Left lung (tissue), 10 donors: ENCODE results near the gene SBK1. TPM values are rescaled to one million over a fixed set of nuclear protein-coding genes. Genes with fewer than 3 reads are reported as not detected.

Source experiments
- ATAC-seq: fragments of 200-7000 bp; cut with Tn5 transposase; one replicate; pipeline ENCODE4 v1.9.1; 2020; ENCODE audit warnings: moderate library complexity
- DNase-seq, 4 donors: peaks; one replicate each; pipeline ENCODE4 v3.0.0-alpha.2; 2013 to 2020
- H3K27ac ChIP-seq, 2 donors: fragments of 200-600 bp; sonication (generic) in 1 of 2; one replicate each; pipeline versions ENCODE4 v1.5.0 to v1.8.0; 2020 to 2021
- H3K27me3 ChIP-seq, 2 donors: fragments of 200-600 bp; sonication (generic) in 1 of 2; one replicate each; pipeline versions ENCODE4 v1.5.0 to v1.8.0; 2020 to 2021
- H3K36me3 ChIP-seq, 2 donors: fragments of 200-600 bp; sonication (generic) in 1 of 2; one replicate each; pipeline versions ENCODE4 v1.5.0 to v1.8.0; 2020 to 2021
- H3K4me1 ChIP-seq, 2 donors: fragments of 200-600 bp; one replicate each; pipeline ENCODE4 v1.8.0; 2021
- H3K4me3 ChIP-seq, 2 donors: fragments of 200-600 bp; sonication (generic) in 1 of 2; one replicate each; pipeline versions ENCODE4 v1.5.0 to v1.8.0; 2020 to 2021; ENCODE audit warnings: mild to moderate bottlenecking in 1 of 2
- H3K9me3 ChIP-seq, 2 donors: fragments of 200-600 bp; sonication (generic) in 1 of 2; one replicate each; pipeline versions ENCODE4 v1.5.0 to v1.8.0; 2020 to 2021
- intact Hi-C, 2 donors: fragments of 100-400 bp; cut with DNase I; formaldehyde crosslinking; loops; one replicate each; pipeline versions ENCODE4 v1.11.2 to v1.14.2; 2022
- polyA plus RNA-seq, 6 donors: library from polyadenylated mRNA; unstranded; fragments of 120-200 nt; gene quantifications; one replicate each; pipeline ENCODE4 v1.2.1, GENCODE V29; 2013; ENCODE audit not compliant: insufficient read length in 6 of 6
- total RNA-seq, 2 donors: library from RNA; stranded (reverse); fragmentation: NEBNext Ultra II Directional; extraction: Animal tissue kit (Norgen Biotek cat#: 25700); gene quantifications; one replicate each; pipeline ENCODE4 v1.2.1, GENCODE V29; 2021
- TF ChIP-seq, protein P1 (sequence below), 2 donors: fragments of 200-600 bp; sonication (generic) in 1 of 2; IDR thresholded peaks; one replicate each; pipeline versions ENCODE4 v1.5.0 to v1.8.0; 2021; ENCODE audit warnings: antibody characterized with exemption in 2 of 2
- donor health status: DM: no; HTN: yes; CAD: no.
- donor health status: DM: no; HTN: no; CAD: no.

The SBK1 gene
- total and polyA plus RNA-seq, 8 donors = 1.7 to 16.4 (median 14.4) TPM

DNA sequence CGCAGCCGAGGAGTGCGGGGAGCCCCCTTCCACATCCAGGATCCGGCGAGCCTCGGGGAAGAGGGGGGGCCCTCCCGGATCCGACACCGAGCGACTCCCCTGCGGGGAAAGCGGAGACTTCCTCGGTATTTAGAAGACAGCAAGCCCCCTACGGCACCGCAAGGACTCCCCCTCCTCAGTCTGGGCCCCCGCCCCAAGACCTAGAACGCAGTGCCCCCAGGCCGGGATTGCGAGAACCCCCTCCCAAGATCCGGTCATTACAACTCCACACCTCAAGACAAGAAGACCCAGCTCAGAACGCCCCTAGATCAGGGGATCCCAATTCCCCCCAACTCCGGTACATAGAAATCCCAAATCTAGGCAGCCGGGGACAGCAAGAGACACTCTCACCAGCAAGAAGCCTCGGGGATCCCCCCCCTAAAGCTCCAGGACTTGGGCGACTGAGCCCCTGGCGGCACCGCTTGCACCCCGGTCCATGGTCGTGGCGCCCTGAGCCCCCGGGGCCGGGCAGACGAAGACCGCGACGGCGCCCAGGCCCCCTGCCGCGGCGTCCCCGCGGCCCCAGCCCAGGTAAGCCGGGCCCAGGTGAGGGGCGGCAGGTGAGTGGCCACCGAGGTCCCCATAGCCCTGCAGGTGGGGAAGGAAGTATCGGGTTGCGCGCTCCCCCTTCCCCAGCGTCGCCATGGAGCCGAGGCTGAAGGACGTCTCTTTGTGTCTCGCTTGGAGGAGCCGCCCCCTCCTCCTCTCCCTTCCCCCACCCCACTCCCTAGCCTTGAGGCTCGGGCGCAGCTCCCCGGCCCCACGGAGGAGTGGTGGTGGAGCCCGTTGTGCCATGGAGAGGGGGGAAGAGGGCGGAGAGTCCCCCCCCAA is 641 bp downstream of the SBK1 start:
- intact Hi-C loops = no loop called here
- Histone ChIP-seq H3K27me3 (peaks cover 0 to 28% of the 10 kb centered on the region in 2 donors), H3K27ac (no peak overlapping the region), H3K4me3 (peak overlapping the region; percentile 46 to 50), H3K9me3 (no peaks in the 10 kb centered on the region), H3K36me3 (no peaks in the 10 kb centered on the region), H3K4me1 (peaks cover 4 to 12% of the 10 kb centered on the region in 2 donors)
- ATAC-seq (peak; percentile 19), DNase-seq (peak in 2 of 4 donors; percentile 38 to 76)
- TF ChIP-seq, protein P1, sequence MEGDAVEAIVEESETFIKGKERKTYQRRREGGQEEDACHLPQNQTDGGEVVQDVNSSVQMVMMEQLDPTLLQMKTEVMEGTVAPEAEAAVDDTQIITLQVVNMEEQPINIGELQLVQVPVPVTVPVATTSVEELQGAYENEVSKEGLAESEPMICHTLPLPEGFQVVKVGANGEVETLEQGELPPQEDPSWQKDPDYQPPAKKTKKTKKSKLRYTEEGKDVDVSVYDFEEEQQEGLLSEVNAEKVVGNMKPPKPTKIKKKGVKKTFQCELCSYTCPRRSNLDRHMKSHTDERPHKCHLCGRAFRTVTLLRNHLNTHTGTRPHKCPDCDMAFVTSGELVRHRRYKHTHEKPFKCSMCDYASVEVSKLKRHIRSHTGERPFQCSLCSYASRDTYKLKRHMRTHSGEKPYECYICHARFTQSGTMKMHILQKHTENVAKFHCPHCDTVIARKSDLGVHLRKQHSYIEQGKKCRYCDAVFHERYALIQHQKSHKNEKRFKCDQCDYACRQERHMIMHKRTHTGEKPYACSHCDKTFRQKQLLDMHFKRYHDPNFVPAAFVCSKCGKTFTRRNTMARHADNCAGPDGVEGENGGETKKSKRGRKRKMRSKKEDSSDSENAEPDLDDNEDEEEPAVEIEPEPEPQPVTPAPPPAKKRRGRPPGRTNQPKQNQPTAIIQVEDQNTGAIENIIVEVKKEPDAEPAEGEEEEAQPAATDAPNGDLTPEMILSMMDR (IDR thresholded peaks at IDR 0.05) = no peak

DNA sequence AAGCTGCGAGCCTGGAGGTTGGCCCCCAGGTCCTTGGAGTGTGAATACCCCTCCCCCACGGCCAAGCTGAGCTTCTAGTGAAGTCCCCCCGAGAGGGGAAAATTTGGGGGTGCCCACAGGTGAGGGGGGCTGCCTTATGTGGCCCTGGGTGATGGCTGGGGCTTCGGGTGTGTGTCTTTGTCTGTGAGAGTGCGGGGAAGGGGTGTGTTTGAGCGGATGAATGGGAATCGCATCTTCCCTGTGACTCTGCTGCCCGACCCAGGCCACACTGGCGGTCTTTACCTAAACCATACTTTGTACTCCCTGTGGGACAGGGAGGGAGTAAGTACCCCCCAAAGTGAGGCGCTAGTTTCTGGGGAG is 1.3 kb downstream of the SBK1 start:
- Histone ChIP-seq H3K4me1 (peaks cover 4 to 12% of the 10 kb centered on the region in 2 donors), H3K9me3 (no peaks in the 10 kb centered on the region), H3K4me3 (peak overlapping the region in 1 of 2 donors; percentile 50), H3K27me3 (peaks cover 0 to 28% of the 10 kb centered on the region in 2 donors), H3K36me3 (no peaks in the 10 kb centered on the region), H3K27ac (no peak overlapping the region)
- ATAC-seq (no peak), DNase-seq (no peak)
- intact Hi-C loops = no loop called here
- TF ChIP-seq, protein P1 (IDR thresholded peaks at IDR 0.05) = no peak

DNA sequence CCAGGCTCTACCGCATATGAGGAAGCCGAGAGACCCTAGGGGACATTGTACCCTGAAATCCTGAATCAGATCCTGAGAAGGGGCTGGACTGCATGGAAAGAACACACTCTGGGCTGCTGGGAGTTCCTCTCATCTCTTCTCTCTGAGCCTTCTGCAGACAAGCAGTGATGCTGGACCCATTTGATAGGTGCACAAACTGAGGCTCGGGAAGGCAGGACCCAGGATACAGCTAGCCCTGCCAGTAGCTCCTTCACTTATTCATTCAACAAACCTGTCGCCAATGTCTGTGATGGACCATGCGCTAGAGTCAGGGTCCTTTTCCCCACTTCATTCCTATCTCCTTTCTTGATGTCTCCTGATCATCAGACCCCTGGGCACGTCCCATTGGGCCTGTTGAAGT is 1.9 kb downstream of the SBK1 start:
- Histone ChIP-seq H3K4me1 (peaks cover 4 to 12% of the 10 kb centered on the region in 2 donors), H3K27me3 (peaks cover 0 to 28% of the 10 kb centered on the region in 2 donors), H3K9me3 (no peaks in the 10 kb centered on the region), H3K4me3 (no peak overlapping the region), H3K27ac (no peak overlapping the region), H3K36me3 (no peaks in the 10 kb centered on the region)
- intact Hi-C loops = no loop called here
- ATAC-seq (no peak), DNase-seq (no peak)
- TF ChIP-seq, protein P1 (IDR thresholded peaks at IDR 0.05) = no peak

DNA sequence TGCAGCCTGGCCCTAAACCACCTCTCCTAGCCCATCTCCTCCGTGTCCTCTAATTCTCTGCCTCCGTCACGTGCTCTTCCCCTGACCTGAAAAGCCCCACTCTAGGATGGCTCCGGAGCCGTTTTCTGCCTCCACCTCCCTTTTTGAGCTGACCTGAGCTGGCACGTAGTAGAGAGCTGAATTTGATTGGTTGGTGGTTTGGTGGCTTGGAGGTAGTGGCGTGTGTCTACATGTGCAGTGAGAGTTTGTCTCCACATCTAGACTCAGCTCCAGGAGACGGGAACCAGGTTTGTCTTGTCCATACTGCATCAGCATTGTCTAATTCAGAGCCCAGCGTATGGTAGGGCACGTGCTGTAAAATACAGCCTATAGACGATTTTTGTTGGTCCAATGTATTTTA is 3.0 kb downstream of the SBK1 start:
- Histone ChIP-seq H3K9me3 (no peaks in the 10 kb centered on the region), H3K4me1 (peaks cover 4 to 12% of the 10 kb centered on the region in 2 donors), H3K4me3 (no peak overlapping the region), H3K27ac (no peak overlapping the region), H3K27me3 (peaks cover 0 to 28% of the 10 kb centered on the region in 2 donors), H3K36me3 (no peaks in the 10 kb centered on the region)
- ATAC-seq (no peak), DNase-seq (no peak)
- TF ChIP-seq, protein P1 (IDR thresholded peaks at IDR 0.05) = no peak
- intact Hi-C loops = no loop called here

DNA sequence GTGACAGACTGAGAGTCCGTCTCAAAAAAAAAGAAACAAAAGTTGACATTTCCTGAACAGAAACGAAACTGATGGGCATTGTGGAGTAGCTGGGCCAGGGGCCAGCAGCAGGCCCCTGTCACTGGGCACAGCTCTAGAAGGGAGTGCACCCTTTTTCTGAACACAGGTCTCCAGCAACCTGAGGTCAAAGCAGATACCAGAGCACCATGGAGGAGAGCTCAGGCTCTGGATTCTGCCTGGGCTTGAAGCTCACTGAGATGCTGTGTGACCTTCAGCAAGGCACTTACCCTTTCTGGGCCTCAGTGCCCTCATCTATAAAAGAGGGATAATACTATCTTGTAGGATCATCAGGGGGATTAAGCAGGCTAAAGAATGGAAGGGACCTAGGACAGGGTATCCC is 5.0 kb downstream of the SBK1 start:
- Histone ChIP-seq H3K9me3 (no peaks in the 10 kb centered on the region), H3K4me3 (no peak overlapping the region), H3K4me1 (peaks cover 4 to 12% of the 10 kb centered on the region in 2 donors), H3K36me3 (no peaks in the 10 kb centered on the region), H3K27ac (no peak overlapping the region), H3K27me3 (peaks cover 0 to 23% of the 10 kb centered on the region in 2 donors)
- intact Hi-C loops = no loop called here
- TF ChIP-seq, protein P1 (IDR thresholded peaks at IDR 0.05) = no peak
- DNase-seq (no peak), ATAC-seq (no peak)
